HG03064 (cell line): Measurements from ENCODE around the gene COL13A1.

Source experiments
- ATAC-seq: cut with Tn5 transposase; IDR thresholded peaks from one replicate; pipeline ENCODE4 v1.9.1; 2021; ENCODE audit warnings: low read depth; ENCODE audit not compliant: unreplicated experiment

COL13A1 gene

DNA sequence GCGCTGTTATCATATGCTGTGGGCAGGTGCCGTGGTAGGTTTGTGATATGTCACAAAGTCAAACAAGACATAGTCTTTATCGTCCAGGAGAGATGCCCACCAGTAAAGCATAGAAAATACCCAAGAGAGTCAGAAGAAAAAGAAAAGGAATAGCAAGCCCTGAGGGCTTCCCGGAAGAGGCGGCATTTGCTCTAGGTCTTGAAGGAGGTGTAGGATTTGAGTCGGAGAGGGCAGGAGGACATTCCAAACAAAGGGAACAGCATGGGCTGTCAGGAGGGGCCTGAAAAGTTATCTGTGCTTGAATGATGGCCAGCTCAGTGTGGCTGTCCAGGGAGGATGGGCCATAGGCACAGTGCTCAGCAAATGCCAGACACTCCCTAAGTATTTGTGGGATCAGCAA, 42.2 kb downstream of the COL13A1 start:
- ATAC-seq: no peak

GRCh38 chr10:69844698-69845097, 43.0 kb downstream of the COL13A1 start:
- ATAC-seq: no peak

GRCh38 chr10:69845574-69846292, 44.0 kb downstream of the COL13A1 start:
- ATAC-seq: no peak

GRCh38 chr10:69846293-69846921, 44.7 kb downstream of the COL13A1 start:
- ATAC-seq: no peak

- ATAC-seq: no peak
Observed at GRCh38 chr10:69847458-69847857, 45.8 kb downstream of the COL13A1 start.

DNA sequence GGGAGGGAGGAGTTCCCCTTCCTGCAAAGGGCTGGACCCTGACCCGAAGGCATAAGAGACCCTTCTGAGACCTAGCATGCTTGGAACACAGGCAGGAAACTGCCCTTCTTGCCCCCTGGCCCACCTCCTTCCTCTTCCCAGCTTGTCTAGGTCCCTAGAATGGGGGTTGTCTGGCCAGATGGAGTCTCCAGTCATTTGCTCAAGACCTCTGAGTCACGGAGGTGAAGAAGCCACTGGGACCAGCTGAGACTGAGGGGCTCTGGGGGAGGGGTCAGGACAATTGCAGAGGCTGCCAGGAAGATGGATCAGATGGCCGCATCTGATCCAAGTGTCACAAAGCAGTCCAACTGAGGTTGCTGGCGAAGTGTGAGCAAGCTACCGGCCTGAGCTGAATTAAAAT, 46.2 kb downstream of the COL13A1 start:
- no peak for ATAC-seq

DNA sequence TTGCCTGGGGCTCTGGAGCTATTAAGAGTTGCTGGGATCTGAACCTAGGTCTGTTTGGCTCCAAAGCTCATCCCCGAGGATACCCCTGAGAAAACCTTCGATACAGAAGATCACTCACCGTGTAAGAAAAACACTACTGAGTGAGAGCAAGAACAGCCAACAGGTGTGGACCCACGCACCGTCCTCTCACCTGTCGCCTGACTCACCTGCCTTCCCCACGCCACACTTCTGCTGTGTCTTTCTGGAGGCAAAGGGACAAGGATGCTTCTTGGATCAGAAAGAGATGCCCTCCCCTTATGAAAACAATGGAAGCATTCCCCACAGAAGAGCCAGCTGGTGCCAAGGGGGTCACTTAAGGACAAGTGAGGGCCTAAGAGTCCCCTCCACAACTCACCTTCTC, 46.7 kb downstream of the COL13A1 start:
- no peak for ATAC-seq

GRCh38 chr10:69849825-69850224, 48.1 kb downstream of the COL13A1 start:
- ATAC-seq: no peak

DNA sequence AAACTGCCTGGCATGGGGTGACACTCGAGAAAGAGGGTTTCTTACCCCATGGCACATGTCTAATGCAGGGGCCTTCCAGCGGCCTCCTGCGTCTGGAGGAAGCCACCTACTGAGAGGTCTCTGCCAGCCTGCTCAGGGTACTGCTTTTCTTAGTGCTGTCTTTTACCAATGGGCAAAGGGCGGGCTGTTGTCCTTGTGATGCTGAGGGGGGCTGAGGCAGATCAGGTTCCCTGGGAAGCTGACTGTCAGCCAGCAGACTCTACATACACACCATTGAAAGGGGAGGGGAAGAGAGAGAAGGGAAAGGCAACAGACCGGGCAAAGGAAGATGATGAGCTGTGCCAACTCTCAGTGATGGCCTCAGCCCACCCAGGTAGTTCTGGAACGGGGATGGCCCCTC, 48.7 kb downstream of the COL13A1 start:
- ATAC-seq: no peak

DNA sequence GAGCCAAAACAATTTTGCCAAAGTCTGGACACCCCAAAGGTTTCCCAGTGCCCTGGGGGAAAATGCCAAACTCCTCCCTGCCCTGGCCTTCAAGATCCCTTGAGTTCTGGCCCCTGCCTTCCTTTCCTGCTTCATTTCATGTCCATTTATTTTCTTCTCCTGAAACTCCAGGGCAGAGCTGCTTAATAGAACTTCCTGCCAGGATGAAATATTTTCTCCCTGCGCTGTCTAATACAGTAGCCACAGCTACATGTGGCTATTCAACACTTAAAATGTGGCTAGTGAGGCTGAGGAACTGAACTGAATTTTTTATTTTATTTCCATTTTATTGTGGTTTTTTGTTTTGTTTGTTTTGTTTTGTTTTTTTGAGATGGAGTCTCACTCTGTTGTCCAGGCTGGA, 49.6 kb downstream of the COL13A1 start:
- ATAC-seq: no peak

GRCh38 chr10:69853064-69853463, 51.4 kb downstream of the COL13A1 start:
- no peak for ATAC-seq

- ATAC-seq: no peak
Observed at GRCh38 chr10:69854511-69855345, 53.0 kb downstream of the COL13A1 start.

GRCh38 chr10:69855346-69856111, 53.8 kb downstream of the COL13A1 start:
- ATAC-seq: no peak

GRCh38 chr10:69856601-69857166, 55.0 kb downstream of the COL13A1 start:
- no peak for ATAC-seq

DNA sequence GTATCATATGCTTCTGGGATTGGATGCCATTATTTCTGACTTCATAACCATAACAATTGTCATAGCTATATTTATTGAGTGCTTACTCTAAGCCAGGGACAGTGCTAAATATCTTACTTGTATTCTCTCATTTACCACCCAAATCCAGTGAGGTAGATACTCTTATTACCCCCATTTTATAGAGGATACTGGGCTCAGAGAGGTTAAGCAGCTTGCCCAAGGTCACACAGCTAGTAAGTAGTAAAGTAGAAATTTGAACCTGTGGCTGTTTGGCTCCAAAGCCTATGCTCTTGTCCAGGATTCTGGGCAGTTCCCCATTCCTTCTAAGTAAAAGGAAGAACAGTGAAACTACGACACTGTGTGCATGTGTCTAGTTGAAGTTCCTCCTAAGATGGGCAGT, 56.5 kb downstream of the COL13A1 start:
- no peak for ATAC-seq

- ATAC-seq: no peak
Observed at GRCh38 chr10:69860271-69860670, 58.6 kb downstream of the COL13A1 start.

DNA sequence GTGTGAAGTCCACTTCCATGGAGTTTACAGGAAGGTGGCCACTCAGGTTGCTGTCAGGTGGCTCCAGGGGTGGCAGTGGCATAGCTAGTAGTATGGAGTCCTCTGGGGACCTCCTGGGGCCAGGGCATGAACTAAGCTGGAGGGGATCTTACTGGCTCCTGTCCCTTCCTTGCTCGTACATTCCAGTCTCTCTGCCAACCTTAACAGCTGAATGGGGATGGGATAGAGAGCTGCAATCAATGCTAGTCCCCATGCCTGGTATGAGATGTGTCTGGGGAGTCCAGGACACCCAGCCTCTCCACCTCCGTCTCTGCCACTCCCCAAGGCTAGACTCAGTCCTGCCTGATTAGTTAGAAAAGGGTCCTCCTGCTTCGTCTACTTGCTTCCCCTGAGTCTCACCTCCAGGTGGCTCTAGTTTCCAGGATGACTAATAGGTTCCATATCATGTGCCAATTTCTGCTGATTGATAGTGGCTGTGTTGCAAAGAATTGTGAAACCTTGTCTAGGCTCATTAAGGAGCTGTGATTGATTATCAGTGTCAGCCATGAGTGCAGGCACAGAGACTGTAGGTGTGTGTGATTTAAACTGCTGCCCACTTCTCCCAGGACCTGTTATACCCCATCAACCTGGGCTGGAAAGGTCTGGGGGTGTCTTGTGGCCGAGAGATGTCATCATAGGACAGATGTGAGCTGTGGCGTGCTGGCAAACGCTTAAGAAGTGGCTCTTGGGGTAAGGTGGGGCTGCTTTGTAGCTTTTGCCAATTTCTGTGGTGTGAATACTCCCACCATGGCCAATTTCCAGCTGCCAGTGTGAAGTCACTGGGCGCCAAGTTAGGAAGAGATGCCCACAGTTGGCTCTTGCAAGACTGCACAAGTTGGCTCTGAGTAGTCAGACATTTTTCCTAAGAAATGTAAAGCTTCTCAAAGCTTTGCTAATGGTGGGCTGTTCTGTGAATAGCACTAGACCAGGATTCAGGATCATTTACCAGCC, 59.8 kb downstream of the COL13A1 start:
- no peak for ATAC-seq

- no peak for ATAC-seq
Observed at GRCh38 chr10:69862882-69863530, 61.3 kb downstream of the COL13A1 start.

GRCh38 chr10:69863580-69863979, 61.9 kb downstream of the COL13A1 start:
- no peak for ATAC-seq
